Stimulated activated CD4-positive, alpha-beta T cell treated with anti-CD3 and anti-CD28 coated beads, Interleukin-4, amount 100 ng/mL, for 1 hour (primary cell): ENCODE data around the gene C20orf144.
"Not testable (repeated sequence)": the region's sequence is repeated elsewhere in the genome, so short reads cannot be mapped to it uniquely, and the experiment has no call there.

Experiments used
- DNase-seq: peaks from one replicate; pipeline ENCODE4 v3.0.0-alpha.2; 2020

The C20orf144 gene

DNA sequence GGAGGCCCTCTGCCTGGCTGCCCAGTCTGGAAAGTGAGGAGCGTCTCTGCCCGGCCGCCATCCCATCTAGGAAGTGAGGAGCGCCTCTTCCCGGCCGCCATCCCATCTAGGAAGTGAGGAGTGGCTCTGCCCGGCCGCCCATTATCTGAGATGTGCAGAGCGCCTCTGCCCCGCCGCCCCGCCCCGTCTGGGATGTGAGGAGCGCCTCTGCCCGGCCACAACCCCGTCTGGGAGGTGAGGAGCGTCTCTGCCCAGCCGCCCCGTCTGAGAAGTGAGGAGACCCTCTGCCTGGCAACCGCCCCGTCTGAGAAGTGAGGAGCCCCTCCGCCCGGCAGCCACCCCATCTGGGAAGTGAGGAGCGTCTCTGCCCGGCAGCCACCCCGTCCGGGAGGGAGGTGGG, 36.8 kb downstream of the C20orf144 start:
- DNase-seq: not testable (repeated sequence)

DNA sequence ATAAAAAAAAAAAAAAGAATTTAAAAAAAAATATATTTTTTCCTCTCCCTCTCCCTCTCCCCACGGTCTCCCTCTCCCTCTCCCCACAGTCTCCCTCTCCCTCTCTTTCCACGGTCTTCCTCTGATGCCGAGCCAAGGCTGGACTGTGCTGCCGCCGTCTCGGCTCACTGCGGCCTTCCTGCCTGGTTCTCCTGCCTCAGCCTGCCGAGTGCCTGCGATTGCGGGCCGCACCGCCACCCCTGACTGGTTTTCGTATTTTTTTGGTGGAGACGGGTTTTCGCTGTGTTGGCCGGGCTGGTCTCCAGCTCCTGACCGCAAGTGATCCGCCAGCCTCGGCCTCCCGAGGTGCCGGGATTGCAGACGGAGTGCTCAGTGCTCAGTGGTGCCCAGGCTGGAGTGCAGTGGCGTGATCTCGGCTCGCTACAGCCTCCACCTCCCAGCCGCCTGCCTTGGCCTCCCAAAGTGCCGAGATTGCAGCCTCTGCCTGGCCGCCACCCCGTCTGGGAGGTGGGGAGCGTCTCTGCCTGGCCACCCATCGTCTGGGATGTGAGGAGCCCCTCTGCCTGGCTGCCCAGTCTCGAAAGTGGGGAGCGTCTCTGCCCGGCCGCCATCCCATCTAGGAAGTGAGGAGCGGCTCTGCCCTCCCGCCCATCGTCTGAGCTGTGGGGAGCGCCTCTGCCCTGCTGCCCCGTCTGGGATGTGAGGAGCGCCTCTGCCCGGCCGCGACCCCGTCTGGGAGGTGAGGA, 38.7 kb downstream of the C20orf144 start:
- not testable (repeated sequence) for DNase-seq

DNA sequence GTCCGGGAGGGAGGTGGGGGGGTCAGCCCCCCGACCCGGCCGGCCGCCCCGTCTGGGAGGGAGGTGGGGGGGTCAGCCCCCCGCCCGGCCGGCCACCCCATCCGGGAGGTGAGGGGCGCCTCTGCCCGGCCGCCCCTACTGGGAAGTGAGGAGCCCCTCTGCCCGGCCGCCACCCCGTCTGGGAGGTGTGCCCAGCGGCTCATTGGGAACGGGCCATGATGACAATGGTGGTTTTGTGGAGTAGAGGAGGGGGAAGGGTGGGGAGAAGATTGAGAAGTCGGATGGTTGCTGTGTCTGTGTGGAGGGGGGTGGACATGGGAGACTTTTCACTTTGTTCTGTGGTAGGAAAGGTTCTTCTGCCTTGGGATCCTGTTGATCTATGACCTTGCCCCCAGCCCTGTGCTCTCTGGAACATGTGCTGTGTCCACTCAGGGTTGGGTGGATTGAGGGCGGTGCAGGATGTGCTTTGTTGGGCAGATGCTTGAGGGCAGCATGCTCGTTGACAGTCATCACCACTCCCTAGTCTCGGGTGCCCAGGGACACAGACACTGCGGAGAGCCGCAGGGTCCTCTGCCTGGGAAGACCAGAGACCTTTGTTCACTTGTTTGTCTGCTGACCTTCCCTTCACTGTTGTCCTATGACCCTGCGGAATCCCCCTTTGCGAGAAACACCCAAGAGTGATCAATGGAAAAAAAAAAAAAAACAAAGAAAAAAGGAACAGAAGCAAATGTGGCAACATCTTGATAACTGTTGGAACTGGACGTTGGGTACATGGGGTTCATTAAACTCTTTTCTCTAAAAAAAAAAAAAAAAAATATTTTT, 39.7 kb downstream of the C20orf144 start:
- no peak for DNase-seq

DNA sequence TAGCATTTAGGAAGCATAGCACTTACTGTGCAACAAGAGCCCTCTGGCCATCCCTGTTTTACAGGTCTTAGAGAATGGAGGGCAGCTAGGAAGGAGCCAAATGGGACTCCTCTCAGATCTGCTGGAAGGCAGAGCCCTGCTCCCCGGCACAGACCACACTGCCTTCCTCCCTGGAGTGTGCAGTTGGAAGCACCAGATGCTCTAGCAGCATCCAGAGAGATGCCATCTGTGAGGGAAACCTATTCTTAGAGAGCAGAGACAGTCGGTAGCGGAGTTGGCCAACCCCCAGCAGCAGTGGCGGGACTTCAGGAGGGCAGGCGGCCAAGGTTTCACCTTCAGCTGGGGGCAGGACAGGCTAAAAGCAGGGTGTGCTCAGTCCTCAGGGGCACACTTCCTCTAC, 40.7 kb downstream of the C20orf144 start:
- DNase-seq: no peak

DNA sequence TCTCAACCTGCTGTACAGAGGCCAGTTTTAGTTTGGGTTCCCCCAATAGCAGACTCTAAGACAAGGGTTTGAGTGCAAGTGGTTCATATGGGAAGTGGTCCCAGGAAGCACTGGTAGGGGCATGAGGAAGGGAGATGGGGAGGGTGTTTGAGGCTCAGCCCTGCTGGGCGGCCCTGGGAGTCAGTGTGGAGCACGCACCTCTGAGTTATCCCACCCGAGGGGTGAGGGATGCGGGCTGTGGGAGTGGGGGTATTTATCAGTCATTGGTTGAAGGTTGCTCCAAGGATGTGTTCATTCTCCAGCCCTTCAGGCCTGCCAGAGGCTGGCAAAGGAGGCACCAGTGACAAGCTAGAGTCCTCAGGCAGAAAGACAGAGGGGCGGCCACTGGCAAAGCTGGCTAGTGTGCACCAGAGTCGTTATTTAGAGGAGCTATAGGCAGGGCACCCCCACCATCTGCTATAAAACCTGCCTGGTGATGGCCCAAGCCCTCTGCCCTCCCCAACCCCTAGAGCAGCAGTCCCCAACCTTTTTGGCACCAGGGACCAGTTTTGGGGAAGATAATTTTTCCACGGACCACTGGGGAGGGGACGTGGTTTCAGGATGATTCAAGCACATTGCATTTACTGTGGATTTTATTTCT, 41.5 kb downstream of the C20orf144 start:
- DNase-seq: no peak

DNA sequence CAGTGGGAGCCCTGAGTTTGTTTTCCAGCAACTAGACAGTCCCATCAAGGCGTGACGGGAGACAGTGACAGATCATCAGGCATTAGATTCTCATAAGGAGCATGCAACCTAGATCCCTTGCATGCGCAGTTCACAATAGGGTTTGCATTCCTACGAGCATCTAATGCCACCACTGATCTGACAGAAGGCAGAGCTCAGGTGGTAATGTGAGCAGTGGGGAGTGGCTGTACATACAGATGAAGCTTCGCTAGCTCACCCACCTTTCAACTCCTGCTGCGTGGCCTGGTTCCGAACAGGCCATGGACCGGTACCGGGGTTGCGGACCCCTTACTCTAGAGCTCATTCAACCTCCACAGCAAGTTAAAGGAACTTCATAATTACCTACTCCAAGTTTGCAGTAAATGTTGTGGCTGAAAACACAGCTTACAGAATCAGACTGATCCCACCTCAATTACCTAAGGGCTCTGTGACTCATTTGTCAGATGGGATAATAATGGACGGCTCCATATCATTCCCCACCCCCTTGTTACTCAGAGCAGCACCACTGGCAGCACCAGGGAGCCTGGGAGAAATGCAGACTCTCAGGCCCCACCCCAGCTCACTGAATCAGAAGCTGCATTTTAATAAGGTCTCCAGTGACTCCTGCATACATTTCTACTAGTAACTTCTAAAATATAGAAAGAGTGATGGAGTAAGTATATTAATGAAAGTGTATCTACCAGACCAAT, 42.2 kb downstream of the C20orf144 start:
- no peak for DNase-seq

DNA sequence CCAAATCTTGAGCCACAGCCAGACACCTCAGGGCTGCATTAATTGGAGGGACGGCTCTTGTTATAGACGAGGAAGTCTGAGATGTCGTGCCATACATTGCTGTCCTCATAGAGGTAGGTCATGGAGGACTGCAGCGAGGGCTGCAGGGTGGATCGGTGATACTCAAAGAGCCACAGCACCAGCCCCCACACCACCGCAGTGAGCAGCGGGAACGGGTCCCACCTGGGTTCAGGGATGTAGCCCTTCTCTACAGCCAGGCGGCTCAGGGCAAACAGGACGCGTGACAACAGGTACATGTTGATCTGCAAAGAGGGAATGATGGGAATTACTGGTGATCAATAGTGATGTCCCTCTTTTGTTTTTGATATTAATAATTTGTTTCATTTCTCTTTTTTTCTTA, 45.5 kb downstream of the C20orf144 start:
- no peak for DNase-seq

DNA sequence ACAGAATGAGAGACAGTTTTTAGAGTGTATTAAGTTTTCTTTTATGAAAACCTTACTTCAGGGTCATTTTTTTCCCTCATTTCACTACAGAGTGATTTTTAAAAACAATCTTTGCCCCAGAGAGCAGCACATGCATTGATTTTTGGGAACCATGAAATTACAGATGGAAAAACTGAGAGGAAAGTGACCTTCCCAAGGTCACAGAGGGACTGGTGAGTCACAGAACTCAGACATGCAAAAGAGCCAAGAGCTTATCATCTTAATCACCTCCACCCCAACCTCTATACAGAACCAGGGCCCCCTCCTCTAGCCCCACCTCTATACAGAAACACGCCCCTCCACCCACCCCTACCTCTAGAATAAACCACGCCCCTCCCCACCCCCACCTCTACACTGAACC, 47.3 kb downstream of the C20orf144 start:
- DNase-seq: no peak

DNA sequence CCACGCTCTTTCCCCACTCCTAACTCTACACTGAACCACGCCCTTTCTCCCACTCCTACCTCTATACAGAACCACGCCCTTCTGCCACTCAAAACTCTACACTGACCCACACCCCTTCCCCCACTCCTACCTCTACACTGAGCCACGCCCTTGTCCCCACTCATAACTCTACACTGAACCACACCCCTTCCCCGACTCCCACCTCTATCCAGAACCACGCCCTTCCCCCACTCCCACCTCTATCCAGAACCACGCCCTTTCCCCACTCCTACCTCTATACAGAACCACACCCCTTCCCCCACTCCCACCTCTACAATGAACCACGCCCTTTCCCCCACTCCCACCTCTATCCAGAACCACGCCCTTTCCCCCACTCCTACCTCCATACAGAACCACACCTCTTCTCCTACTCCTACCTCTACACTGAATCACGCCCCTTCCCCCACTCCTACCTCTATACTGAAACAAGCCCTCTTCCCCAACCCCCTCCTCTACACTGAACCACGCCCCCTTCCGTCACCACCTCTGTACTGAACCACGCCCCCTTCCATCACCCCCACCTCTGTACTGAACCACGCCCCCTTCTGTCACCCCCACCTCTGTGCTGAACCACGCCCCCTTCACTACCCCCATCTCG, 47.9 kb downstream of the C20orf144 start:
- no peak for DNase-seq

DNA sequence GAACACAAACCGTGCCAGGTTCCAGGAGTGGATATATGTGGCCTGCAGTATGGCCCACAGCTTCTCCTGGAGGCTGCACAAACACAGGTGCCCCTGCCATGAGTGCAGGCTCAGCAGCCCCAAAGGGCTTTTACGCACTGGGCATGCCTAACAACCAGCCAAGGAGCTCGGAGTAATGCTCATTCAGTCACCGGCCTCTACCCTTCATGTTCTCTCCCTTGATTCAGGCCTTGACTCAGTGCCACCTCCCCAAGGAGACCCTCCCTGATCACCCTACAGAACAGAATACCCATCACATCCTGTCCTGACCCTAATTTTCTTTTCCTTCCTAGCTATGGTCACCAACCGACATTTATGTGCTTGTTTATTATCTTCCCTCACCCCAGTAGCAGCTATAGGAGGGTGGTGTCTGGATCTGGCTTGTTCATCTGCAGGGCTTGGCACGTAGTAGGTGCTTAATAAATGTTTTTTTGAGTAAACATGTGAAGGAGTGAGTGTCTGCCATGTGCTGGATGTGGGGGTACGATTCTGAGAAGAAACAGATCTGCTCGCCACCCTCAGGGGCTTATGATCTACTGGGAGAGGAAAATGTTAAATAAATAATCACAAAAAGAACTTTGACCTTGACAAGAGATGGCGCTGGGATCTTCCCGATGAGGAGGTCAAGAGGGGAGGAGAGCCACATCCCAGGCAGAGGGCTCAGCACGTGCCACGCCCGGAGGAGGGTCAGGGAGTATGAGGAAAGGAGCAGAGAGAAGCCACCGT, 48.7 kb downstream of the C20orf144 start:
- no peak for DNase-seq

DNA sequence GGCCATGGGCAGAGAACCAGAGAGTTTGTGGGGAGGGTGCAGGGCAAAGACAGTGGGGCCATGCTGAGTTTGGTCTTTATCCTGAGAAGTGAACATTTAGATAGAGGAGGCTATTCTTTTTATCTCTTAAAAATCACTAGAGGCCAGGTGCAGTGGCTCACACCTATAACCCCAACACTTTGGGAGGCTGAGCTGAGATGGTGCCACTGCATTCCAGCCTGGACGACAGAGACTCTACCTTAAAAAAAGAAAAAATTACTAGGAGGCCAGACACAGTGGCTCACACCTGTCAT, 49.3 kb downstream of the C20orf144 start:
- no peak for DNase-seq
